Frontal cortex (tissue), 4 donors: ENCODE data around the gene OR51T1. TPM values are rescaled to one million over a fixed set of nuclear protein-coding genes. Genes with fewer than 3 reads are reported as not detected.

Experiments used
- DNase-seq, 2 donors: peaks; one replicate each; pipeline ENCODE4 v3.0.0; 2012; ENCODE audit warnings: low spot score in 2 of 2
- FAIRE-seq: peaks from 2 replicates; lab custom pipeline; 2012; peaks lifted over from hg19 to GRCh38; lab: Jason Lieb, UNC
- total RNA-seq: library from RNA; depleted of rRNA; stranded (reverse); fragments of >200 nt; gene quantifications from one replicate; pipeline ENCODE4 v1.2.3, GENCODE V29; 2014
- donor health status: control.
- donor health status: control.
- donor health status: control.

Gene OR51T1
- total RNA-seq, 1 donor from 2014 or later: not detected

- FAIRE-seq (no peak), DNase-seq (no peak)
Observed at GRCh38 chr11:4924239-4924638, 42.5 kb downstream of the OR51T1 start, which contains the start of gene OR51G1. Gene OR51G1, minus strand, starts transcription at chr11:4924339. Its CDS starts 0 bp downstream, at chr11:4924339.

GRCh38 chr11:4926608-4927007 lies 44.9 kb downstream of the OR51T1 start:
- DNase-seq (no peak), FAIRE-seq (no peak)

Other genes starting within 250 kb of the OR51T1 start
- not detected for gene OR51D1, start 244.4 kb upstream of the OR51T1 start, total RNA-seq
- gene OR51E1, start 237.9 kb upstream of the OR51T1 start, total RNA-seq: 0.41 TPM
- gene OR51E2, start 184.0 kb upstream of the OR51T1 start, total RNA-seq: under 0.01 TPM
- gene MMP26, start 177.1 kb upstream of the OR51T1 start, total RNA-seq: not detected
- gene OR51F1, start 112.0 kb upstream of the OR51T1 start, total RNA-seq: not detected
- not detected for gene OR52R1, start 77.5 kb upstream of the OR51T1 start, total RNA-seq
- gene OR51F2, start 60.6 kb upstream of the OR51T1 start, total RNA-seq: not detected
- gene OR51S1, start 32.7 kb upstream of the OR51T1 start, total RNA-seq: not detected
- gene OR51A7, start 21.9 kb downstream of the OR51T1 start, total RNA-seq: not detected
- gene OR51G2, start 37.5 kb downstream of the OR51T1 start, total RNA-seq: not detected
- not detected for gene OR51G1, start 42.4 kb downstream of the OR51T1 start, total RNA-seq
- gene OR51A4, start 65.7 kb downstream of the OR51T1 start, total RNA-seq: not detected
- not detected for gene OR51A2, start 73.8 kb downstream of the OR51T1 start, total RNA-seq
- gene OR51L1, start 113.0 kb downstream of the OR51T1 start, total RNA-seq: not detected
- not detected for gene OR52J3, start 164.6 kb downstream of the OR51T1 start, total RNA-seq
- gene OR52E2, start 177.7 kb downstream of the OR51T1 start, total RNA-seq: not detected
- gene OR52E1, start 187.7 kb downstream of the OR51T1 start, total RNA-seq: not detected